COLO829 (cell line): ENCODE results near the gene PDAP1.
A peak's percentile ranks its signal among the peaks of the same experiment; 100 is the strongest.
"Not testable (repeated sequence)": the region's sequence is repeated elsewhere in the genome, so short reads cannot be mapped to it uniquely, and the experiment has no call there.

ENCODE experiments used
- DNase-seq: peaks from one replicate; pipeline ENCODE4 v3.0.0; 2012; ENCODE audit warnings: low spot score

The PDAP1 gene

GRCh38 chr7:99424932-99425730 is 16.7 kb upstream of the PDAP1 start:
- no peak for DNase-seq

GRCh38 chr7:99422625-99423024 is 14.2 kb upstream of the PDAP1 start:
- no peak for DNase-seq

- no peak for DNase-seq
Measured at GRCh38 chr7:99422186-99422585, 13.8 kb upstream of the PDAP1 start.

DNA sequence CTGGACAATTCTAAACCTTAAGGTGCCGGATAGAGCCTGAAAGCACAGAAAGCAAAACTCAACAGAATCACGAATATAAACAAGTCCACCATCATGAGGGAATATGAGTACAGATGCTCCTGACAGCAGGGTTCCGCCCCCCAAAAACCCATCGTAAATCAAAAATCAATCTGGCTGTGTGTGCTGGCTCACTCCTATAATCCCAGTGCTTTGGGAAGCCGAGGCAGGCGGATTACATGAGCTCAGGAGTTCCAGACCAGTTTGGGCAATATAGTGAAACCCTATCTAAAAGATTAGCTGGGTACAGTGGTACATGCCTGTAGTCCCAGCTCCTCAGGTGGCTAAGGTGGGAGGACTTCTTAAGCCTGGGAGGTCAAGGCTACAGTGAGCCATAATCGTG is 12.6 kb upstream of the PDAP1 start:
- no peak for DNase-seq

- DNase-seq, result no peak
Measured at GRCh38 chr7:99420213-99420612, 11.8 kb upstream of the PDAP1 start.

DNA sequence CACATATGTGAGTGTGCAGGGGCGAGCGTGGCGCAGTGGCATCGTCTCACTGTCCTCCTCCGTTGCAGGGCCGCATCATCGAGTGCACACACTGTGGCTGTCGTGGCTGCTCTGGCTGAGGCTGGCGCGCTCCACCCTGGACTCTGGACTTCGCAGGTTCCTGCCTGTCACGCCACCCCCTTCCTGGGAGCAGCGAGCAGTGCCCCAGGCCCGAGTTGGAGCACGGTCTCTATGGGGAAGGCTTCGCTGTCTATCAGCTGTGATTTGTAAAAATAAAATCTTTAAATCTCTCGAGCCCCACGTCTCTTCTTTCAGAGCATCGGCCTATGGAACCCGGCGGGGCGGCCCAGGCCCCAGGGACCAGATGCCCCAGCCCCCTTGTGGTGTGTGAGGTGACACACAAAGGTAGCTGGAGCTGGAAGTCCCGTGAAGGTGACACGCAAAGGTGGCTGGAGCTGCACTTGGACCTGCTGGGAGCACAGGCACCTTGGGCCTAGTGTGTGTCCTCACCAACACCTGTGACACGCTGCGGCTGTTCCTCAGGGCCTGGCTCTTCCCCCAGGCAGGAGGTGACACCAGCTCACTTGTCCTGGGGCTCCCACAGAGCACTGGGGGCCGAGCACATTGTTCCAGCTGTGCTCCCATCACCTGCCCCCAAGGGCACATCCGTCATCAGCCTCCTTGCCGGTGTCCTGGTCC is 11.1 kb upstream of the PDAP1 start:
- no peak for DNase-seq

GRCh38 chr7:99418260-99418659 is 9.9 kb upstream of the PDAP1 start:
- DNase-seq, result no peak

DNA sequence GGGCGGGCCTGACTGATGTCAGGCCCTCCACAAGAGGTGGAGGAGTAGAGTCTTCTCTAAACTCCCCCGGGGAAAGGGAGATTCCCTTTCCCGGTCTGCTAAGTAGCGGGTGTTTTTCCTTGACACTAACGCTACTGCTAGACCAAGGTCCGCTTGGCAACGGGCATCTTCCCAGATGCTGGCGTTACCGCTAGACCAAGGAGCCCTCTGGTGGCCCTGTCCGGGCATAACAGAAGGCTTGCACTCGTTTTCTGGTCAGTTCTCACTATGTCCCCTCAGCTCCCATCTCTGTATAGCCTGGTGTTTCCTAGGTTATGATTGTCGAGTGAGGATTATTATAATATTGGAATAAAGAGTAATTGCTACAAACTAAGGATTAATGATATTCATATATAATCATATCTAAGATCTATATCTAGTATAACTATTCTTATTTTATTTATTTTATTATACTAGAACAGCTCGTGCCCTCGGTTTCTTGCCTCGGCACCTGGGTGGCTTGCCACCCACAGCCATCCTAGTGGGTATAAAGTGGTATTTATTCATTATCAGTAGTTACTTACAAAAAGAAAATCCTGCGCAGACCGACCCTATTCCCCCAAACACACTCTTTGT is 7.2 kb upstream of the PDAP1 start:
- DNase-seq, result not testable (repeated sequence)

DNA sequence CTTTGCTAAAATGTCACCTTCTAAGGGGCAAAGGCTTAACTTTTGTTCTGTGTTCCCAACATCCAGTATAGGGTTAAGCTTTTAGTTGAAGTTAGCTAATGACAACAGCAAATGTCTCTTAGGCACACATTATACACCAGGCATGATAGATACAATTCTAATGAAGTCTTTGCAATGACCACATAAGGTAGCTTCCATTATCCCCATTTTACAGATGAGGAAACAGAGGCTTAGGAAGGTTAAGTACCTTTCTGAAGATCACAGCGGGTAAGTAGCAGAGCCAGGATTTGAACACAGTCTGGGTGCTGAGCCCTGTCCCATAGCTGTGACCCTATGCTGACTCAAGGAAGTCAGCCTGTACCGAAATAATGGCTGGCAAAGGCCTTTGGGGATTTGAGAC is 2.2 kb upstream of the PDAP1 start:
- no peak for DNase-seq

- DNase-seq, result no peak
Measured at GRCh38 chr7:99409806-99410205, 1.4 kb upstream of the PDAP1 start.

DNA sequence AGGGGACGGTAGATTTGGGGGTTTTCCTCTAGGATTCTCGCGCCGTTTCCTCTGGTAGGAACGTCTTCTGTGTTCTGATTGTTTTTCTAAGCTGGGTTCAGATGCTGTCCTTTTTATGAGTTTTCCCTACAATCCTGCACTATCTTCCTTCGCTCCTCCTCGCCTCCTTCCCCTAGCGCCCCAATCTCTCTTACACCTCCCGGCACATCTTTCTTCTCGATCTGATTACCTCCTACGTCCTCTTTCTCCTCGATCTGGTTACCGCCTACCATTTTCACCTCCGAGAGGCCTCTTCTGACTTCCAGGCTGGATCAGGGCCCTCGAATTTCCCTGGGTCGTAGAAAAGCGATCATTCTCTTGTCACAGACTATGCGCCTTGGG is 785 bp upstream of the PDAP1 start:
- DNase-seq, result no peak

GRCh38 chr7:99407872-99408378 is 472 bp downstream of the PDAP1 start:
- peak; percentile 51 for DNase-seq

DNA sequence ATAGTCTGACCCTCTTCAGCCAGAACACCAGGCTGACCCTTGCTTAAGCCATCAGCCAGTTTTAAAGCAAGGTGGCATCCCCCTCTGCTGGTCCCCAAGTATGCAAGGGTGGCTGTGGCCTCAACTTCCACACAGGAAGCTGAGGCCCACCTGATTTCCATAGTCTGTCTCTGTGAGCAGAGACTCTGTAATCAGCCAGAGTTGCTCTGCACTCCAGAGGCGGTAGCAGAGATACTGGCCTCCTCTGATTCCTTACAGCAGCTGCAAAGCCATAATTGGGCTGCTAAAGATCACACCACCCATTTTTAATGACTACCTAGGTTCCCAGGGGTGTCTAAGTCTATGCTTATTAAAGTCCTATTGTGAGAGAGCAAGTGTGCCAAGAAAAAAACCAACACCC is 1.8 kb downstream of the PDAP1 start:
- DNase-seq, result no peak

DNA sequence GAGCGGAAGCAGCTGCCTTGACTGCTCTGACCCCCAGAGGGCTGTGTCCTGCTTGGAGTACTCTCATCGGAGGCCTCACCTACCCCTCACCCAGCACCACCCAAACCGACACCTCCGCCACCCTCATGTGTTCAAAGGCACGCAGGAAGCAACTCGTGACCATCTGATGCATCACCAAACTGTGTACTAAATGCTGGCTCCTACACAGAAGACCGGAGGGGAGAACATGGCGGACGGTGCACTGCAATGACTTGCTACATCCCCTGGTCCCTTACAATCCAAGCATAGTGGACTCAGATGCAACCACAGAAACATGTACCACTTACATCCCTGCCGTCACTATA is 3.4 kb downstream of the PDAP1 start:
- DNase-seq, result no peak

- no peak for DNase-seq
Measured at GRCh38 chr7:99404235-99404976, 4.0 kb downstream of the PDAP1 start.

GRCh38 chr7:99403764-99404163 is 4.6 kb downstream of the PDAP1 start:
- no peak for DNase-seq

DNA sequence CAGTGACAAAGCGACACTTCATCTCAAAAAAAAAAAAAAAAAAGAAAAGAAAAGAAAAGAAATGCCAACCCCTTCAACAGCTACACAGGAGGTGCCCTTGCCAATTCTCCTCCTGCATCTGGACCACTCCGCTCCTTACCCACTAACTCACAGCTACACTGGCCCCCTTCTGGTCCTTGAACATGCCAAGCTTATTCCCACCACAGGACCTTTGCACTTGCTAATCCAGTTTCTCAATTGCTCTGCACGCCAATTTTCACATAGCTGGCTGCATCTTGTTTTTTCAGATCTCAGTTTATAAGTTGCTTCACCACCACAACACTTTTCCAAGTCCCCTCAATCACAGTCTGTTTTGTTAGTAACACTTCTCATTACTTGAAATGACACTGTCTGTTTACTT is 5.5 kb downstream of the PDAP1 start:
- no peak for DNase-seq

DNA sequence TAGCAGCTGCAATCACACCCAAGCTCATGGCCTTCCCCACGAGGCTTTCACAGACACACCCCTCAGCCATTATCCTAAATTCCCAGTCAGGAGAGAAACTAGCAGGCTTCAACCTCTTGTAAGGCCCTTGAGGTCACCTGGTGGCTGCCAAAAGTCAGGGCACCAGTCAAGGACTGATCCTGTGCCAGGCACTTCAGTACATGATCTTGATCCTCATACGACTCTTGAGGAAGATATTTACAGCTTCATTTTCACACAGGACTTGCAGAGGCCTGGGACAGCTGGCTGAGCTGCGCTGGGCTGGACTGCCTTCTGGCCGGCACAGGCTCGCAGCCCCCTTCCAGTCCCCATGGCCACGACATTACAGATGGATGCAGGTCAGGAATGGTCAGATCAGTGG is 8.8 kb downstream of the PDAP1 start:
- no peak for DNase-seq

- no peak for DNase-seq
Measured at GRCh38 chr7:99398891-99399445, 9.4 kb downstream of the PDAP1 start.

- no peak for DNase-seq
Measured at GRCh38 chr7:99397297-99397983, 11.0 kb downstream of the PDAP1 start.

DNA sequence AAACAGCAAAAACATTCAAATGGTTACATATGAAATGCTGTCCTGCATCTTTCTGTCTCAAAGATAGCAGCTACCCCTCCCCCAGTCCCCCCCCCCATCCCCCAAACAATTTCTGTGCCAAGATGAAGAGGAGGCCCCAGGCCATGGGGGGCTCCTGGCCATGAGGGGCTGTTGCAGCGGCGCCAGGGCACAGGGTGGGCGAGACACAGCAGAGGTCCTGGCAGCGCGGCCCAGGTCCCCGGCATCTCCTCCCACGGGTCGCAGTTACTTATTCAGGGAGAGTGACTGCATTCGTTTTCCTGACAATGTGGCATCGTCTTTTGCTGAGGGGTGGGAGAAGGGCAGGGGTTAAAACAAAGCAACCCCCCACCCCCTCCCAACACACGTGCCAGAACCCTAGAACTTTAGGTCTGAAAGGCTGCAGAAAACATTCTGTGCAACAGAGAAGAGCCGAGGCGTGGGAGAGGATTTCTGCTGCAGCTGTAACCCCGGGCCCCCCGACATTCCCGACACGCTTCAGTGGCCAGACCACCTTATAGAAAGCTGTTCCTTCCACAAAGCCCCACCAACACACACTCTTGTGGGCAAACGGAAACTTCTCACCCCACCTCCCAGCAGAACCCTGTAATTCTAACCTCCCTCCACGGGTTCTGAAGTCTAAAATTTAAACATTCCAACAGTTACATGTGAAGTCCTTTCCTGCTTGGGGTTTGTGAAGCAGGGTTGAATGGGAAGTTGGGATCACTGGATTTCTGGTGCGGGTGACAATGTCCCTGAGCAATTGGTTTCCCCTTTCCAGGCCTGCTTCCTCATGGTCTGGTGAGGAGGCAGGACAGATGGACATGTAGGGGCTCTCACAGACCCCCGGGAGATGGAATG is 11.7 kb downstream of the PDAP1 start:
- DNase-seq, result no peak
